ENCODE data around the gene PLCB1.

Gene PLCB1

GRCh38 chr20:8726460-8726859 is 594.4 kb downstream of the PLCB1 start:
- no peak for TF ChIP-seq CTCF (IDR thresholded peaks at IDR 0.05; ENCODE audit: control insufficient read depth, insufficient read depth, low read depth, low read length, missing control alignments)
- DNase-seq (ENCODE audit: low read depth): no peak
- no peak overlapping the region for H3K4me3 ChIP-seq (ENCODE audit: control insufficient read depth, low read depth, low read length)

- no peak for DNase-seq (ENCODE audit: low read depth)
- no peak overlapping the region for H3K4me3 ChIP-seq (ENCODE audit: control insufficient read depth, low read depth, low read length)
- no peak for TF ChIP-seq CTCF (IDR thresholded peaks at IDR 0.05; ENCODE audit: control insufficient read depth, insufficient read depth, low read depth, low read length, missing control alignments)
These were observed 602.9 kb downstream of the PLCB1 start for GRCh38 chr20:8735014-8735413.

GRCh38 chr20:8735674-8736073 is 603.6 kb downstream of the PLCB1 start:
- no peak for TF ChIP-seq CTCF (IDR thresholded peaks at IDR 0.05; ENCODE audit: control insufficient read depth, insufficient read depth, low read depth, low read length, missing control alignments)
- no peak for DNase-seq (ENCODE audit: low read depth)
- H3K4me3 ChIP-seq (ENCODE audit: control insufficient read depth, low read depth, low read length): no peak overlapping the region

- no peak for DNase-seq (ENCODE audit: low read depth)
- no peak for TF ChIP-seq CTCF (IDR thresholded peaks at IDR 0.05; ENCODE audit: control insufficient read depth, insufficient read depth, low read depth, low read length, missing control alignments)
- H3K4me3 ChIP-seq (ENCODE audit: control insufficient read depth, low read depth, low read length): no peak overlapping the region
These were observed 608.2 kb downstream of the PLCB1 start for GRCh38 chr20:8740265-8740664.

- H3K4me3 ChIP-seq (ENCODE audit: control insufficient read depth, low read depth, low read length): no peak overlapping the region
- DNase-seq (ENCODE audit: low read depth): no peak
- no peak for TF ChIP-seq CTCF (IDR thresholded peaks at IDR 0.05; ENCODE audit: control insufficient read depth, insufficient read depth, low read depth, low read length, missing control alignments)
These were observed 612.3 kb downstream of the PLCB1 start for GRCh38 chr20:8744228-8744844.

- no peak overlapping the region for H3K4me3 ChIP-seq (ENCODE audit: control insufficient read depth, low read depth, low read length)
- DNase-seq (ENCODE audit: low read depth): no peak
- TF ChIP-seq CTCF (IDR thresholded peaks at IDR 0.05; ENCODE audit: control insufficient read depth, insufficient read depth, low read depth, low read length, missing control alignments): no peak
These were observed 617.0 kb downstream of the PLCB1 start for GRCh38 chr20:8749101-8749500.

GRCh38 chr20:8749986-8750385 is 617.9 kb downstream of the PLCB1 start:
- no peak for TF ChIP-seq CTCF (IDR thresholded peaks at IDR 0.05; ENCODE audit: control insufficient read depth, insufficient read depth, low read depth, low read length, missing control alignments)
- no peak for DNase-seq (ENCODE audit: low read depth)
- no peak overlapping the region for H3K4me3 ChIP-seq (ENCODE audit: control insufficient read depth, low read depth, low read length)

All from AG09309 (cell line).